ENCODE results near the gene STEAP3. TPM values are rescaled to one million over a fixed set of nuclear protein-coding genes. Genes with fewer than 3 reads are reported as not detected.

Gene STEAP3
- total and polyA plus RNA-seq, 2 donors (not counting 3 experiments of a cell fraction or from before 2014, with no cell fraction given) = 8.6 to 17.4 TPM

- Histone ChIP-seq H3K9ac (replicated peaks; ENCODE audit: extremely low read depth, insufficient read depth, low read length) (no peak overlapping the region), H3K27me3 (ENCODE audit: control insufficient read depth in 2 of 2, insufficient read depth in 2 of 2, low read length in 2 of 2) (no peaks in the 10 kb centered on the region), H3K27ac (ENCODE audit: insufficient read depth, low read depth, low read length) (no peak overlapping the region), H3K79me2 (ENCODE audit: control insufficient read depth, insufficient read depth, low read length) (peaks cover 10% of the 10 kb centered on the region), H3K36me3 (ENCODE audit: control insufficient read depth in 2 of 2, extremely low read depth in 1 of 2, insufficient read depth in 2 of 2, low read length in 2 of 2) (no peaks in the 10 kb centered on the region), H3K4me2 (ENCODE audit: insufficient read depth, low read length) (no peak overlapping the region), H2AFZ (ENCODE audit: low read depth, low read length) (no peak overlapping the region), H3K9me3 (replicated peaks; ENCODE audit: control insufficient read depth, insufficient read depth, low read length) (no peaks in the 10 kb centered on the region), H3K4me1 (ENCODE audit: control insufficient read depth, extremely low read depth, insufficient read depth, low read length) (no peaks in the 10 kb centered on the region), H4K20me1 (replicated peaks; ENCODE audit: control insufficient read depth, extremely low read depth, insufficient read depth, low read length) (no peaks in the 10 kb centered on the region), H3K9me1 (replicated peaks; ENCODE audit: control insufficient read depth, extremely low read depth, insufficient read depth, low read length) (no peaks in the 10 kb centered on the region), H3K4me3 (replicated peaks in 1 of 3; ENCODE audit: insufficient read depth in 1 of 3, low read depth in 1 of 3, low read length in 3 of 3) (no peak overlapping the region)
- CTCF ChIA-PET = interaction anchor here (1.1 to 1.4 kb wide), 2 partner anchors 34 to 61 kb away, joined by 3 to 5 read pairs; no protein-coding TSS in a partner anchor
- dilution Hi-C loops (cut with MboI; ENCODE audit: extremely low pct_ligation_motif_present, low sequenced_read_pairs) = no loop called here
- intact Hi-C loops (cut with micrococcal nuclease) = loop anchor here (2.0 to 5.0 kb wide), 2 partner anchors 22 to 62 kb away; no protein-coding TSS in a partner anchor
- no TSS peak for BruUV-seq (replicated peaks)
- no peak for DNase-seq (ENCODE audit: low read depth, low spot score)
- POLR2A ChIA-PET = no interaction called here
- TF ChIP-seq CTCF (IDR thresholded peaks at IDR 0.05; ENCODE audit: extremely low read depth in 1 of 2, insufficient read depth in 1 of 2, low read depth in 1 of 2, low read length in 2 of 2) (no peak), MAX (IDR thresholded peaks at IDR 0.05; ENCODE audit: insufficient read depth, insufficient read length) (no peak), GATA2 (IDR thresholded peaks at IDR 0.05; ENCODE audit: insufficient read depth, insufficient read length, low read depth, low read length) (no peak), JUN (IDR thresholded peaks at IDR 0.05; ENCODE audit: borderline replicate concordance, insufficient read depth, insufficient read length, low read depth) (no peak), FOS (IDR thresholded peaks at IDR 0.05; ENCODE audit: borderline replicate concordance, insufficient read depth, low read length) (no peak), EZH2 (IDR thresholded peaks at IDR 0.05; ENCODE audit: borderline replicate concordance, low read depth, low read length, severe bottlenecking) (no peak), POLR2AphosphoS5 (IDR thresholded peaks at IDR 0.05; ENCODE audit: insufficient read depth, low read depth, low read length) (no peak), MYC (IDR thresholded peaks at IDR 0.05; ENCODE audit: low read depth, low read length) (no peak), POLR2A (IDR thresholded peaks at IDR 0.05; ENCODE audit: low read depth, low read length) (no peak)
- no peak for FAIRE-seq
Measured at GRCh38 chr2:119230219-119231185, 6.9 kb downstream of the STEAP3 start.
